ENCODE results near the gene NKAIN2. TPM values are rescaled to one million over a fixed set of nuclear protein-coding genes. Genes with fewer than 3 reads are reported as not detected.

NKAIN2 gene
- total and polyA plus RNA-seq, 9 of the 15 experiments (the other 6 are each of a cell fraction or from before 2014, with no cell fraction given): not detected

GRCh38 chr6:123953920-123954319 lies 150.3 kb downstream of the NKAIN2 start:
- ChIA-PET CTCF (ENCODE audit: low intra/inter-chr PET ratio) (no interaction called here), POLR2A (no interaction called here)
- WGBS (ENCODE audit: insufficient coverage, low coverage, missing lambda C conversion rate): 0% methylated on average over 4 of the region's 4 CpGs
- in situ Hi-C loops (cut with MboI): no loop called here
- intact Hi-C loops (cut with micrococcal nuclease): no loop called here
- Histone ChIP-seq H3K27ac (ENCODE audit: extremely low read depth, low read depth, low read length) (no peak overlapping the region), H3K9me3 (replicated peaks; ENCODE audit: control insufficient read depth, insufficient read depth, low read depth, low read length) (no peaks in the 10 kb centered on the region; the same call in 1 of the 2 replicates), H3K9me1 (ENCODE audit: control insufficient read depth, insufficient read depth, low read length) (no peaks in the 10 kb centered on the region), H3K36me3 (ENCODE audit: control insufficient read depth, insufficient read depth, low read length) (no peaks in the 10 kb centered on the region), H3K27me3 (ENCODE audit: control insufficient read depth in 2 of 2, insufficient read depth in 2 of 2, low read length in 2 of 2) (no peaks in the 10 kb centered on the region), H3K79me2 (ENCODE audit: control insufficient read depth, insufficient read depth, low read length) (no peaks in the 10 kb centered on the region), H2AFZ (ENCODE audit: low read depth, low read length) (no peak overlapping the region), H3K9ac (ENCODE audit: insufficient read depth in 1 of 2, low read depth in 2 of 2, low read length in 2 of 2) (no peak overlapping the region), H4K20me1 (replicated peaks; ENCODE audit: control insufficient read depth, insufficient read depth, low read length) (no peaks in the 10 kb centered on the region), H3K4me3 (no peak overlapping the region), H3K4me2 (ENCODE audit: insufficient read depth, low read length) (no peak overlapping the region), H3K4me1 (replicated peaks in 1 of 2; ENCODE audit: control insufficient read depth in 2 of 2, insufficient read depth in 2 of 2, low read length in 2 of 2) (no peaks in the 10 kb centered on the region)
- FAIRE-seq (no peak), ATAC-seq (no peak), DNase-seq (ENCODE audit: extremely low read depth in 1 of 4, low spot score in 3 of 4) (no peak)
- no peak for TF ChIP-seq POLR3G (IDR thresholded peaks at IDR 0.05; ENCODE audit: extremely low read depth, insufficient read length, insufficient replicate concordance)
- no peak for TF ChIP-seq ZFP30 (CRISPR knock-in tag; IDR thresholded peaks at IDR 0.05; ENCODE audit: borderline replicate concordance)
- no peak for TF ChIP-seq KLF13 (tag; IDR thresholded peaks at IDR 0.05; ENCODE audit: borderline replicate concordance, low read depth)
- no peak for TF ChIP-seq ZNF41 (CRISPR knock-in tag; conservative IDR thresholded peaks at IDR 0.05)
- TF ChIP-seq ZBTB5 (IDR thresholded peaks at IDR 0.05): no peak
- TF ChIP-seq PHF20 (IDR thresholded peaks at IDR 0.05; ENCODE audit: partially characterized antibody): no peak
- TF ChIP-seq E2F5 (CRISPR knock-in tag; IDR thresholded peaks at IDR 0.05): no peak
- TF ChIP-seq NFE2L1 (tag; IDR thresholded peaks at IDR 0.05; ENCODE audit: borderline replicate concordance, low read depth): no peak
- no peak for TF ChIP-seq TOE1 (IDR thresholded peaks at IDR 0.05; ENCODE audit: borderline replicate concordance)
- TF ChIP-seq TOE1 (CRISPR knock-in tag; IDR thresholded peaks at IDR 0.05; ENCODE audit: borderline replicate concordance, low read depth): no peak
- TF ChIP-seq DMBX1 (CRISPR knock-in tag; IDR thresholded peaks at IDR 0.05; ENCODE audit: borderline replicate concordance): no peak
- no peak for TF ChIP-seq ZNF780A (CRISPR knock-in tag; IDR thresholded peaks at IDR 0.05)
- TF ChIP-seq ZNF384 (IDR thresholded peaks at IDR 0.05; ENCODE audit: low read depth, low read length): no peak
- no peak for TF ChIP-seq PHB (CRISPR knock-in tag; IDR thresholded peaks at IDR 0.05)
- TF ChIP-seq POU5F1 (IDR thresholded peaks at IDR 0.05; ENCODE audit: borderline replicate concordance, low read depth, low read length, partially characterized antibody): no peak
- TF ChIP-seq YBX1 (IDR thresholded peaks at IDR 0.05): no peak
- TF ChIP-seq PYGO2 (tag; IDR thresholded peaks at IDR 0.05): no peak
- TF ChIP-seq STAG1 (CRISPR knock-in tag; IDR thresholded peaks at IDR 0.05; ENCODE audit: borderline replicate concordance): no peak
- no peak for TF ChIP-seq CHCHD3 (CRISPR knock-in tag; IDR thresholded peaks at IDR 0.05)
- no peak for TF ChIP-seq ZNF75A (CRISPR knock-in tag; IDR thresholded peaks at IDR 0.05)
- BruUV-seq (replicated peaks): no TSS peak
